ENCODE results near the gene PLPPR4. TPM values are rescaled to one million over a fixed set of nuclear protein-coding genes. Genes with fewer than 3 reads are reported as not detected.

The PLPPR4 gene, protein sequence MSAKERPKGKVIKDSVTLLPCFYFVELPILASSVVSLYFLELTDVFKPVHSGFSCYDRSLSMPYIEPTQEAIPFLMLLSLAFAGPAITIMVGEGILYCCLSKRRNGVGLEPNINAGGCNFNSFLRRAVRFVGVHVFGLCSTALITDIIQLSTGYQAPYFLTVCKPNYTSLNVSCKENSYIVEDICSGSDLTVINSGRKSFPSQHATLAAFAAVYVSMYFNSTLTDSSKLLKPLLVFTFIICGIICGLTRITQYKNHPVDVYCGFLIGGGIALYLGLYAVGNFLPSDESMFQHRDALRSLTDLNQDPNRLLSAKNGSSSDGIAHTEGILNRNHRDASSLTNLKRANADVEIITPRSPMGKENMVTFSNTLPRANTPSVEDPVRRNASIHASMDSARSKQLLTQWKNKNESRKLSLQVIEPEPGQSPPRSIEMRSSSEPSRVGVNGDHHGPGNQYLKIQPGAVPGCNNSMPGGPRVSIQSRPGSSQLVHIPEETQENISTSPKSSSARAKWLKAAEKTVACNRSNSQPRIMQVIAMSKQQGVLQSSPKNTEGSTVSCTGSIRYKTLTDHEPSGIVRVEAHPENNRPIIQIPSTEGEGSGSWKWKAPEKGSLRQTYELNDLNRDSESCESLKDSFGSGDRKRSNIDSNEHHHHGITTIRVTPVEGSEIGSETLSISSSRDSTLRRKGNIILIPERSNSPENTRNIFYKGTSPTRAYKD
- total RNA-seq (2014; rRNA removed; shearing (Covaris generic)), result 1.1 and 2.3 TPM in 2 replicates
- 0.97 and 0.99 TPM in 2 replicates for polyA plus RNA-seq (2016; fragmentation: Nextera tagmentation; extraction: Ambion mirVana)
- long read RNA-seq, result 0 reads

DNA sequence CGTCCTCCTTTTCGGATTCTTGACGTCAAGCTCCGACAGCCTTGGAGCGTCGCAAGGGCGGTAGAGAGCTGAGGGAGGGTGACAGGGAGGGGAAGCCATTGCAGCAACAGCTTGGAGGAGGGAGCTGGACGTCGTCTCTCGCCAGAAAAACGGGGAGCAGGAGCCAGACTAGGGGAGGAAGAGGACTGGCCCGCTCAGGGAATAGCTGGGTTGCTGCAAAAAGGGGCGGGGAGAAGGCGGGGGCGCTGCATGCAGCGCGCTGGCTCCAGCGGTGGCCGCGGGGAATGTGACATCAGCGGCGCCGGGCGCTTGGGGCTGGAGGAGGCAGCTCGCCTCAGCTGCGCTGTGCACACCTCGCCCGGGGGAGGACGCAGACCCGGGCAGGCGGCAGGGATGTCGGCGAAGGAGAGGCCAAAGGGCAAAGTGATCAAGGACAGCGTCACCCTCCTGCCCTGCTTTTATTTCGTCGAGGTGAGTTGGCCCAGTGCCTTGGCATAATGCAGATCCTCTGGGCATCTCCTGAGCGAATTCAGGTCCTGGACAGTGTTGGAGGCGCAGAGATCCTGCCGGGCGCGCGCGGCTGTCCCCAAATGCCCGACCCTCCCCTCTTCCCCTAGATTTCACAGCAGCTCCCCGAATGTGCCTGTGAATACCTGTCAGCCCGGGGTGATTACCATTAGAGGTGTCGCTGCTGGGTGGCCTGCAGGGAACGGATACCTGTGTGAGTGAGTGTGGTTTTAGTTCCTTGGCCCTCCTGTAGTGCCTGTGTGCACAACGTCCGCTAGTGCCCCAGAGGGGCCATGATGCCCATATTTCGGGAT, at the start of gene PLPPR4:
Gene PLPPR4 (plus strand): TSS at position 292 of the 821 bp plus-strand sequence. CDS start 102 bp downstream, at position 394.
- peak; percentile 33 for TF ChIP-seq CREB1 (CRISPR knock-in tag; IDR thresholded peaks at IDR 0.05; ENCODE audit: low read depth)
- no peak for TF ChIP-seq NANOG (IDR thresholded peaks at IDR 0.05; ENCODE audit: borderline replicate concordance)
- peak; percentile 14 for TF ChIP-seq EZH2 (IDR thresholded peaks at IDR 0.05; ENCODE audit: low read depth, unreplicated experiment)
- TF ChIP-seq POLR2AphosphoS5 (IDR thresholded peaks at IDR 0.05; ENCODE audit: low read depth), result peak; percentile 53; the same call in 1 of the 2 replicates
- TF ChIP-seq ZNF331 (CRISPR knock-in tag; IDR thresholded peaks at IDR 0.05; ENCODE audit: low read depth), result no peak
- H3K27ac ChIP-seq (ENCODE audit: low read depth), result no peak within 1 kb of the TSS
- Mint-ChIP-seq H3K27me3 (ENCODE audit: insufficient read depth, low read depth, poor library complexity) (peaks cover 21% of the 10 kb centered on the region), H3K27ac (no peak within 1 kb of the TSS), H3K36me3 (ENCODE audit: low read depth) (no peaks in the 10 kb centered on the region), H3K4me3 (peak within 1 kb of the TSS; percentile 83), H3K4me1 (no peaks in the 10 kb centered on the region), H3K9me3 (no peaks in the 10 kb centered on the region; the same call in 2 of the 3 replicates)
- no peaks in the 10 kb centered on the region for H4K20me1 ChIP-seq (replicated peaks; ENCODE audit: insufficient read depth)
- H2AFZ ChIP-seq, result peak within 1 kb of the TSS; percentile 100
- no peaks in the 10 kb centered on the region for H3K79me2 ChIP-seq (replicated peaks; ENCODE audit: insufficient read depth)
- DNase-seq (ENCODE audit: low spot score), result peak; percentile 82
- H3K36me3 ChIP-seq (ENCODE audit: insufficient read depth), result no peaks in the 10 kb centered on the region
- H3K4me2 ChIP-seq, result peak within 1 kb of the TSS; percentile 91
- peaks cover 28% of the 10 kb centered on the region for H3K27me3 ChIP-seq (ENCODE audit: insufficient read depth)
- H3K4me3 ChIP-seq, result peak within 1 kb of the TSS; percentile 58
- H3F3A ChIP-seq (replicated peaks; ENCODE audit: low read depth), result no peaks in the 10 kb centered on the region
- peak; percentile 98 for ATAC-seq
- H3K9me2 ChIP-seq (ENCODE audit: insufficient read depth), result no peaks in the 10 kb centered on the region
- 0 out of 2 replicates have a peak, but pooled peaks cover 5% of the 10 kb centered on the region for H3K4me1 ChIP-seq (ENCODE audit: insufficient read depth)

GRCh38 chr1:99216956-99217355, 47.3 kb upstream of the PLPPR4 start:
- Mint-ChIP-seq H3K9me3 (0 out of 3 replicates have a peak, but pooled peaks cover 5% of the 10 kb centered on the region), H3K27ac (no peak overlapping the region), H3K4me3 (no peak overlapping the region), H3K36me3 (ENCODE audit: low read depth) (no peaks in the 10 kb centered on the region), H3K4me1 (peaks cover 9% of the 10 kb centered on the region; the same call in 2 of the 3 replicates), H3K27me3 (ENCODE audit: insufficient read depth, low read depth, poor library complexity) (peaks cover 1% of the 10 kb centered on the region)
- H3K36me3 ChIP-seq (ENCODE audit: insufficient read depth), result no peaks in the 10 kb centered on the region
- no peak for DNase-seq (ENCODE audit: low spot score)
- no peak overlapping the region for H3K27ac ChIP-seq (ENCODE audit: low read depth)
- H3K27me3 ChIP-seq (ENCODE audit: insufficient read depth), result no peaks in the 10 kb centered on the region
- H3F3A ChIP-seq (replicated peaks; ENCODE audit: low read depth), result no peaks in the 10 kb centered on the region
- H2AFZ ChIP-seq, result no peak overlapping the region
- no peaks in the 10 kb centered on the region for H3K9me2 ChIP-seq (ENCODE audit: insufficient read depth)
- no peaks in the 10 kb centered on the region for H3K79me2 ChIP-seq (replicated peaks; ENCODE audit: insufficient read depth)
- no peak for ATAC-seq
- no peaks in the 10 kb centered on the region for H4K20me1 ChIP-seq (replicated peaks; ENCODE audit: insufficient read depth)
- H3K4me3 ChIP-seq, result no peak overlapping the region
- H3K4me2 ChIP-seq, result no peak overlapping the region
- TF ChIP-seq ZNF114 (CRISPR knock-in tag; IDR thresholded peaks at IDR 0.05) (no peak), CTCF (conservative IDR thresholded peaks at IDR 0.05; ENCODE audit: low read depth in 2 of 2) (no peak)
- H3K4me1 ChIP-seq (ENCODE audit: insufficient read depth), result peaks cover 13% of the 10 kb centered on the region; the same call in 1 of the 2 replicates

Data from GM23338 (cell line).